ENCODE measurements around the gene TRIM65. TPM values are rescaled to one million over a fixed set of nuclear protein-coding genes. Genes with fewer than 3 reads are reported as not detected.

TRIM65 gene, protein sequence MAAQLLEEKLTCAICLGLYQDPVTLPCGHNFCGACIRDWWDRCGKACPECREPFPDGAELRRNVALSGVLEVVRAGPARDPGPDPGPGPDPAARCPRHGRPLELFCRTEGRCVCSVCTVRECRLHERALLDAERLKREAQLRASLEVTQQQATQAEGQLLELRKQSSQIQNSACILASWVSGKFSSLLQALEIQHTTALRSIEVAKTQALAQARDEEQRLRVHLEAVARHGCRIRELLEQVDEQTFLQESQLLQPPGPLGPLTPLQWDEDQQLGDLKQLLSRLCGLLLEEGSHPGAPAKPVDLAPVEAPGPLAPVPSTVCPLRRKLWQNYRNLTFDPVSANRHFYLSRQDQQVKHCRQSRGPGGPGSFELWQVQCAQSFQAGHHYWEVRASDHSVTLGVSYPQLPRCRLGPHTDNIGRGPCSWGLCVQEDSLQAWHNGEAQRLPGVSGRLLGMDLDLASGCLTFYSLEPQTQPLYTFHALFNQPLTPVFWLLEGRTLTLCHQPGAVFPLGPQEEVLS
- total RNA-seq (2021; ENCODE audit: unreplicated experiment) (48.6 TPM), Bru-seq, nascent RNA (percentile 89 among the genes with signal in this experiment), BruChase-seq, experiment 1, labeled RNA remaining after a 2-hour chase (percentile 97 among the genes with signal in this experiment), BruChase-seq, experiment 2, labeled RNA remaining after a 6-hour chase (percentile 95 among the genes with signal in this experiment)
- polyA plus RNA-seq (2012; ENCODE audit: insufficient read length), result 51.2 TPM
- long read RNA-seq, transcript TRIM65-201 (6 exons, 3,439 nt), result major isoform, 30 of 97 reads
- long read RNA-seq, transcript TRIM65-204 (5 exons, 865 nt), result minor isoform, 19 of 97 reads
- long read RNA-seq, partial matches to known transcripts, result 2 of 97 reads
- long read RNA-seq, other reads (novel, unspliced or antisense), result 42 of 97 reads

- intact Hi-C loops (cut with micrococcal nuclease; ENCODE audit: unreplicated experiment), result no loop called here
Observed at GRCh38 chr17:75896415-75897159, at the start of gene TRIM65. Gene TRIM65 (minus strand): TSS chr17:75896951. CDS start chr17:75896937, 14 bp downstream.

More at GRCh38 chr17:75896415-75897159, at the start of gene TRIM65:
- H3K27ac ChIP-seq (ENCODE audit: low read length), result peak within 1 kb of the TSS; percentile 88
- peak within 1 kb of the TSS; percentile 72 for H3K4me3 ChIP-seq (ENCODE audit: low read depth in 2 of 2, low read length in 2 of 2)
- POLR2A ChIA-PET, result interaction anchor here (0.5 to 0.7 kb wide), 6 partner anchors 14 to 800 kb away, joined by 3 to 11 read pairs (median 8); a partner anchor contains a TSS
- H3K9me3 ChIP-seq (ENCODE audit: control insufficient read depth, insufficient read depth, low read depth, low read length), result no peaks in the 10 kb centered on the region
- H3K4me1 ChIP-seq (ENCODE audit: control insufficient read depth, insufficient read depth, low read length), result peaks cover 19% of the 10 kb centered on the region
- in situ Hi-C loops (cut with HindIII; ENCODE audit: low pct_unique_long_range_greater_than_20kb, low sequenced_read_pairs), result no loop called here
- CTCF ChIA-PET, result interaction anchor here (0.7 kb wide), 1 partner anchor 616 kb away, joined by 6 read pairs; no protein-coding TSS in a partner anchor
- ATAC-seq, result peak; percentile 87
- no peaks in the 10 kb centered on the region for H3K27me3 ChIP-seq (ENCODE audit: control insufficient read depth, insufficient read depth, low read length)
- TF ChIP-seq, protein P1, sequence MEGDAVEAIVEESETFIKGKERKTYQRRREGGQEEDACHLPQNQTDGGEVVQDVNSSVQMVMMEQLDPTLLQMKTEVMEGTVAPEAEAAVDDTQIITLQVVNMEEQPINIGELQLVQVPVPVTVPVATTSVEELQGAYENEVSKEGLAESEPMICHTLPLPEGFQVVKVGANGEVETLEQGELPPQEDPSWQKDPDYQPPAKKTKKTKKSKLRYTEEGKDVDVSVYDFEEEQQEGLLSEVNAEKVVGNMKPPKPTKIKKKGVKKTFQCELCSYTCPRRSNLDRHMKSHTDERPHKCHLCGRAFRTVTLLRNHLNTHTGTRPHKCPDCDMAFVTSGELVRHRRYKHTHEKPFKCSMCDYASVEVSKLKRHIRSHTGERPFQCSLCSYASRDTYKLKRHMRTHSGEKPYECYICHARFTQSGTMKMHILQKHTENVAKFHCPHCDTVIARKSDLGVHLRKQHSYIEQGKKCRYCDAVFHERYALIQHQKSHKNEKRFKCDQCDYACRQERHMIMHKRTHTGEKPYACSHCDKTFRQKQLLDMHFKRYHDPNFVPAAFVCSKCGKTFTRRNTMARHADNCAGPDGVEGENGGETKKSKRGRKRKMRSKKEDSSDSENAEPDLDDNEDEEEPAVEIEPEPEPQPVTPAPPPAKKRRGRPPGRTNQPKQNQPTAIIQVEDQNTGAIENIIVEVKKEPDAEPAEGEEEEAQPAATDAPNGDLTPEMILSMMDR (IDR thresholded peaks at IDR 0.05), result peak; percentile 62
- TF ChIP-seq SIN3A (IDR thresholded peaks at IDR 0.05; ENCODE audit: borderline replicate concordance, insufficient read depth, low read depth, low read length), result peak; percentile 87
- TF ChIP-seq POLR2AphosphoS5 (IDR thresholded peaks at IDR 0.05; ENCODE audit: low read depth, low read length), result peak; percentile 80
- TF ChIP-seq, protein P2, sequence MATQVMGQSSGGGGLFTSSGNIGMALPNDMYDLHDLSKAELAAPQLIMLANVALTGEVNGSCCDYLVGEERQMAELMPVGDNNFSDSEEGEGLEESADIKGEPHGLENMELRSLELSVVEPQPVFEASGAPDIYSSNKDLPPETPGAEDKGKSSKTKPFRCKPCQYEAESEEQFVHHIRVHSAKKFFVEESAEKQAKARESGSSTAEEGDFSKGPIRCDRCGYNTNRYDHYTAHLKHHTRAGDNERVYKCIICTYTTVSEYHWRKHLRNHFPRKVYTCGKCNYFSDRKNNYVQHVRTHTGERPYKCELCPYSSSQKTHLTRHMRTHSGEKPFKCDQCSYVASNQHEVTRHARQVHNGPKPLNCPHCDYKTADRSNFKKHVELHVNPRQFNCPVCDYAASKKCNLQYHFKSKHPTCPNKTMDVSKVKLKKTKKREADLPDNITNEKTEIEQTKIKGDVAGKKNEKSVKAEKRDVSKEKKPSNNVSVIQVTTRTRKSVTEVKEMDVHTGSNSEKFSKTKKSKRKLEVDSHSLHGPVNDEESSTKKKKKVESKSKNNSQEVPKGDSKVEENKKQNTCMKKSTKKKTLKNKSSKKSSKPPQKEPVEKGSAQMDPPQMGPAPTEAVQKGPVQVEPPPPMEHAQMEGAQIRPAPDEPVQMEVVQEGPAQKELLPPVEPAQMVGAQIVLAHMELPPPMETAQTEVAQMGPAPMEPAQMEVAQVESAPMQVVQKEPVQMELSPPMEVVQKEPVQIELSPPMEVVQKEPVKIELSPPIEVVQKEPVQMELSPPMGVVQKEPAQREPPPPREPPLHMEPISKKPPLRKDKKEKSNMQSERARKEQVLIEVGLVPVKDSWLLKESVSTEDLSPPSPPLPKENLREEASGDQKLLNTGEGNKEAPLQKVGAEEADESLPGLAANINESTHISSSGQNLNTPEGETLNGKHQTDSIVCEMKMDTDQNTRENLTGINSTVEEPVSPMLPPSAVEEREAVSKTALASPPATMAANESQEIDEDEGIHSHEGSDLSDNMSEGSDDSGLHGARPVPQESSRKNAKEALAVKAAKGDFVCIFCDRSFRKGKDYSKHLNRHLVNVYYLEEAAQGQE (IDR thresholded peaks at IDR 0.05; ENCODE audit: insufficient read depth in 1 of 2, low read depth in 2 of 2, low read length in 1 of 2), result 0 out of 4 replicates have a peak, but pooled peaks of 1 of the 2 experiments have one; percentile 7
- no peak for TF ChIP-seq TCF7L2 (IDR thresholded peaks at IDR 0.05; ENCODE audit: low read depth, low read length)
- peaks cover 6% of the 10 kb centered on the region for H3K36me3 ChIP-seq (ENCODE audit: control insufficient read depth, insufficient read depth, low read length)
- no peak for DNase-seq (ENCODE audit: low read depth, low spot score)
- no TSS peak for BruUV-seq (replicated peaks)

Measured in Panc1 (cell line).